Measurements from ENCODE around the gene OR12D1.

The OR12D1 gene

GRCh38 chr6:29465801-29466200 lies 51.1 kb downstream of the OR12D1 start:
- no peak for DNase-seq (ENCODE audit: low read depth)

GRCh38 chr6:29466241-29466640 lies 51.5 kb downstream of the OR12D1 start:
- DNase-seq (ENCODE audit: low read depth), result no peak

Measured in GM04503 (cell line).